Activated T-cell treated with anti-CD3 and anti-CD28 coated beads, Interleukin-2, amount 50 U/mL, for 72 hours (primary cell): ENCODE results near the gene PLPP1. TPM values are rescaled to one million over a fixed set of nuclear protein-coding genes. Genes with fewer than 3 reads are reported as not detected.

Experiments used
- ATAC-seq, 2 donors: fragments of 150-1000 bp; cut with Tn5 transposase; replicated peaks in 1 of 2; 2 replicates each; pipeline ENCODE4 v1.10.0; 2021; ENCODE audit warnings: moderate library complexity in 2 of 2, mild to moderate bottlenecking in 1 of 2
- DNase-seq, 2 donors: peaks; one replicate each; pipeline ENCODE4 v3.0.0; 2021 to 2022; ENCODE audit warnings: mixed read lengths in 1 of 2
- H3K27ac Mint-ChIP-seq: one replicate; pipeline ENCODE4 v1.8.0; 2022; ENCODE audit warnings: mild to moderate bottlenecking, moderate library complexity, mixed read lengths
- H3K27me3 Mint-ChIP-seq: one replicate; pipeline ENCODE4 v1.8.0; 2022; ENCODE audit warnings: low read depth, mixed read lengths
- H3K36me3 Mint-ChIP-seq, 2 donors: one replicate each; pipeline ENCODE4 v1.8.0; 2022; ENCODE audit warnings: mixed read lengths in 2 of 2, mild to moderate bottlenecking in 1 of 2; ENCODE audit not compliant: insufficient read depth in 2 of 2
- H3K4me1 Mint-ChIP-seq: one replicate; pipeline ENCODE4 v1.8.0; 2022; ENCODE audit warnings: low read depth, mixed read lengths
- H3K4me3 Mint-ChIP-seq, 2 donors: one replicate each; pipeline ENCODE4 v1.8.0; 2022; ENCODE audit warnings: mild to moderate bottlenecking in 2 of 2, mixed read lengths in 2 of 2, moderate library complexity in 2 of 2
- H3K9me3 Mint-ChIP-seq, 2 donors: one replicate each; pipeline ENCODE4 v1.8.0; 2022; ENCODE audit warnings: mixed read lengths in 2 of 2
- total RNA-seq, 2 donors: library from RNA; stranded (reverse); gene quantifications; one replicate each; pipeline ENCODE4 v1.2.3, GENCODE V29; 2022

The PLPP1 gene
- total RNA-seq, 2 donors from 2014 or later = 12.2 to 23.3 TPM

- no peak overlapping the region for H3K4me3 Mint-ChIP-seq
- H3K27me3 Mint-ChIP-seq = no peaks in the 10 kb centered on the region
- H3K36me3 Mint-ChIP-seq = no peaks in the 10 kb centered on the region
- DNase-seq (no peak), ATAC-seq (no peak)
- H3K9me3 Mint-ChIP-seq = no peaks in the 10 kb centered on the region
- no peak overlapping the region for H3K27ac Mint-ChIP-seq
- peaks cover 25% of the 10 kb centered on the region for H3K4me1 Mint-ChIP-seq
These were observed 54.0 kb downstream of the PLPP1 start for GRCh38 chr5:55480781-55481180.

GRCh38 chr5:55472642-55473041 lies 62.1 kb downstream of the PLPP1 start:
- no peak for DNase-seq

GRCh38 chr5:55471468-55471867 lies 63.3 kb downstream of the PLPP1 start:
- H3K36me3 Mint-ChIP-seq = no peaks in the 10 kb centered on the region
- H3K4me1 Mint-ChIP-seq = peaks cover 13% of the 10 kb centered on the region
- ATAC-seq (no peak), DNase-seq (no peak)
- H3K9me3 Mint-ChIP-seq = no peaks in the 10 kb centered on the region
- H3K27me3 Mint-ChIP-seq = no peaks in the 10 kb centered on the region
- H3K4me3 Mint-ChIP-seq = no peak overlapping the region
- H3K27ac Mint-ChIP-seq = no peak overlapping the region

More at GRCh38 chr5:55472642-55473041, 62.1 kb downstream of the PLPP1 start:
- no peaks in the 10 kb centered on the region for H3K9me3 Mint-ChIP-seq
- H3K27me3 Mint-ChIP-seq = no peaks in the 10 kb centered on the region
- no peaks in the 10 kb centered on the region for H3K36me3 Mint-ChIP-seq
- H3K27ac Mint-ChIP-seq = no peak overlapping the region
- H3K4me1 Mint-ChIP-seq = peaks cover 13% of the 10 kb centered on the region
- ATAC-seq = no peak
- no peak overlapping the region for H3K4me3 Mint-ChIP-seq

GRCh38 chr5:55470282-55470681 lies 64.5 kb downstream of the PLPP1 start:
- peaks cover 0 to 4% of the 10 kb centered on the region in 2 donors for H3K36me3 Mint-ChIP-seq
- H3K4me1 Mint-ChIP-seq = peaks cover 13% of the 10 kb centered on the region
- H3K4me3 Mint-ChIP-seq = no peak overlapping the region
- no peaks in the 10 kb centered on the region for H3K27me3 Mint-ChIP-seq
- no peak for DNase-seq
- no peaks in the 10 kb centered on the region for H3K9me3 Mint-ChIP-seq
- no peak for ATAC-seq
- no peak overlapping the region for H3K27ac Mint-ChIP-seq

DNA sequence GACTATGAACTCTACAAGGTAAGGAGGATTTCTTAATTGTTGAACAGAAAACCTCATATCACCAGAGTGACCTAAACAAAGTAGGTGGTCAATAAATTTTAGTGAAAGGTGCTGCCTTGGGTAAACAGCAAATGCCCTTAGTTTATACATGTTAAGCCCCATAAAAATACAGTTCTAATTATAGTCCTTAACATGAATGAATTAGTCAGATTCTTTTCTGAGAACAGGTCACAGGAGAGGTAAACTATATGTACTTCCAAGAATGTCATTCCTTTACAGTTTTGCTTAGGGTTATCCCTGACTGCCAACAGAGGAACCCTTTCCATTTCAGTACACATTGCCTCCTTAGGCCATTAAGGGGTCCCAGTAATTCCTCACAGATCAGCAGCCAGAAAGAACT lies 64.9 kb downstream of the PLPP1 start:
- Mint-ChIP-seq H3K9me3 (no peaks in the 10 kb centered on the region), H3K36me3 (peaks cover 0 to 4% of the 10 kb centered on the region in 2 donors), H3K27ac (no peak overlapping the region), H3K27me3 (no peaks in the 10 kb centered on the region), H3K4me3 (no peak overlapping the region), H3K4me1 (peaks cover 13% of the 10 kb centered on the region)
- ATAC-seq (no peak), DNase-seq (no peak)

DNA sequence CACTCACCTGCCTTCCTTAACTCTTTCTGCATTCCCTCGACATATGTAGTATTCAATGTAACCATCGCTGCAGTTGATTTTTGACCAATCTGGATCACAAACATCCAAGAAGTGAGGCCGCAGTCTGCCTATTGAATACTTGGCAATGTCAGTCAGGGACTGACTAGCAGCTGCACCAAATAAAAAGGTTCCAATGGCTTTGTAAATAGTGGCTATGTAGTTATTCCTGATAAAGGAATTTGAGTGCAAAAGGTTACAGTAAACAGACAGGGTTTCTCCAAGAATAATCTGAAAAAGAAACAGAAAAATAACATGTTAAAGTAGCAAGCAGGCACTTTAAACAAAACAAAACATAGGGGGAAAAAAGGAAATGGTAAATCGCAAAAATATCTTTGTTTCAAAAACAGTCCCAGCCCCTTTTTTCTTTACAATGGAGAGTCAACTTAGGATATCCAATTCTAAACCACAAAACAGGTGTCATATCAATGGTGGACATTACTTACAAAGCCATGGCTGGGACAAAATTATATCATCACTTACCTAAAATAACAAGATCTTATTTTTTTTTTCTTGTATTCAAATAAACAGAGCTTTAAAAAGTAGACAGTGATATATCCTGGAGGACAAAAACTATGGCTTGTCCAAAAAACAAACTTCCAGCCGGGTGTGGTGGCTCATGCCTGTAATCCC lies 66.8 kb downstream of the PLPP1 start:
- DNase-seq (no peak), ATAC-seq (no peak)
- Mint-ChIP-seq H3K27ac (no peak overlapping the region), H3K9me3 (no peaks in the 10 kb centered on the region), H3K4me3 (no peak overlapping the region), H3K36me3 (peaks cover 0 to 7% of the 10 kb centered on the region in 2 donors), H3K4me1 (peaks cover 13% of the 10 kb centered on the region), H3K27me3 (no peaks in the 10 kb centered on the region)

DNA sequence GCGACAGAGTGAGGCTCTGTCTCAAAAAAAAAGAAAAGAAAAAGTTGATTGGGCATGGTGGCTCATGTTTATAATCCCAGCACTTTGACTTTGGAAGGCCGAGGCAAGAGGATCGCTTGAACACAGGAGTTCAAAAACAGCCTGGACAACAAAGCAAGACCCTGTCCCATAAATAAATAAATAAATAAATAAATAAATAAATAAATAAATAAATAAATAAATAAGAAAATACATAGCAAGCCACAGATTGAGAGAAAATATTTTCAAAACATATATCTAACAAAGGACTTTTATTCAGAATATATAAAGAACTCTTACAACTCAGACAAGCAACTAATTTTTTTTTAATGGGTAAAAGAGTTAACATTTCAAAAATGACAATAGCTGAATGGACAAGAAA lies 71.2 kb downstream of the PLPP1 start:
- Mint-ChIP-seq H3K27ac (no peak overlapping the region), H3K9me3 (no peaks in the 10 kb centered on the region), H3K4me1 (no peaks in the 10 kb centered on the region), H3K36me3 (peaks cover 0 to 7% of the 10 kb centered on the region in 2 donors), H3K27me3 (no peaks in the 10 kb centered on the region), H3K4me3 (no peak overlapping the region)
- no peak for DNase-seq
- ATAC-seq = no peak

- Mint-ChIP-seq H3K27ac (no peak overlapping the region), H3K9me3 (no peaks in the 10 kb centered on the region), H3K27me3 (no peaks in the 10 kb centered on the region), H3K4me1 (peaks cover 16% of the 10 kb centered on the region), H3K36me3 (peaks cover 0 to 8% of the 10 kb centered on the region in 2 donors), H3K4me3 (no peak overlapping the region)
- no peak for ATAC-seq
- no peak for DNase-seq
These were observed 75.2 kb downstream of the PLPP1 start for GRCh38 chr5:55459572-55459971.

DNA sequence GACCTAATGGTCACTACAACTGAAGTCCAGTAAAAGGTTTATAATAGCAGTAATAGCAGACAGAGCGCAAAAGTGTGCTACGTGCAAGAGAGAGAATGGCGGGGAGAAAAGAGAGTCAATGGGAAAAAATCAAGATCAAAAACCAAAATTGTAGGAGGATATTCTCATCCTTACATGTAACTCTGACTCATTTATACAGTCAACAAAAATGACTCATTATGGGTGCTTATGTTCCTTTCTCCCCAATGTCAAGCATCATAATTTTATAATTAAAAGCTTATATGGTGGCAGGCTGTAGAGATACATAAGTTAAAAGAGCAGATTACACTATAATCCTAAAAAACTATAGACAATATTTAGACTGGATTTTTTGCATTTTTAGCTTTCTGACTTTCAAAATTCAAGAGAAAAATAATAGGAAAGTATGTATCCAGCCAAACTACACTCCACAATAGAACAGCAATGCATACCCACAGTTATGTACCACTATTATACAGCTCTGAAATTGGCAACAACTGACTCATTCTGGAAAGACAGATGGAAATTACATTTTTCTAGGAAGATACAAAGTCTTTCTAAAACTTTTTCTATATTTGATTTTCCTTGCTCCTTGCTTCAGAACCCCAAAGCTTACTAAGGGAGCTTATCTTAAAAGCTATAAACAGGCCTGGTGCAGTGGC lies 78.4 kb downstream of the PLPP1 start:
- Mint-ChIP-seq H3K27me3 (no peaks in the 10 kb centered on the region), H3K4me3 (no peak overlapping the region), H3K9me3 (no peaks in the 10 kb centered on the region), H3K36me3 (peaks cover 0 to 11% of the 10 kb centered on the region in 2 donors), H3K4me1 (peaks cover 17% of the 10 kb centered on the region), H3K27ac (no peak overlapping the region)
- ATAC-seq (peak; percentile 51 to 77), DNase-seq (no peak)

DNA sequence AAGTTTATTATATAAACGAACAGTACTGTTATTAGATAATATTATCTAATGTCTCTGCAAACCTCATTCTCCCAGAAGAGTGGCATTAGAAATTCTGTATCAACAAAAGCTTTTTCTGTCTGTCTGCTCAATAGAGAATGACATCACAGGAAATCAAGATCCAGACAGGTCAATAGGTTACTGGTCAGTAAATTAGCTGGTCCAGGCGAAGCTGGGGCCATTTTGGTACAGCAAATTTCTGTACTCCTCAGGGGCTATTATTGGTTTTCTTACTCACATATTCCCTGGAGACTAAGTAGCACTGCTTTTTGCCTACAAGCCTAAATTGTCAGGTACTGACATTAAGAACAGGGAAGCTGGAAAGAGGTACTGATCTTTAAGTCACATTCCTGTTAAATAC lies 80.5 kb downstream of the PLPP1 start:
- H3K9me3 Mint-ChIP-seq = no peaks in the 10 kb centered on the region
- peaks cover 0 to 11% of the 10 kb centered on the region in 2 donors for H3K36me3 Mint-ChIP-seq
- no peaks in the 10 kb centered on the region for H3K27me3 Mint-ChIP-seq
- no peak overlapping the region for H3K27ac Mint-ChIP-seq
- ATAC-seq (no peak), DNase-seq (no peak)
- H3K4me3 Mint-ChIP-seq = no peak overlapping the region
- H3K4me1 Mint-ChIP-seq = peaks cover 17% of the 10 kb centered on the region

DNA sequence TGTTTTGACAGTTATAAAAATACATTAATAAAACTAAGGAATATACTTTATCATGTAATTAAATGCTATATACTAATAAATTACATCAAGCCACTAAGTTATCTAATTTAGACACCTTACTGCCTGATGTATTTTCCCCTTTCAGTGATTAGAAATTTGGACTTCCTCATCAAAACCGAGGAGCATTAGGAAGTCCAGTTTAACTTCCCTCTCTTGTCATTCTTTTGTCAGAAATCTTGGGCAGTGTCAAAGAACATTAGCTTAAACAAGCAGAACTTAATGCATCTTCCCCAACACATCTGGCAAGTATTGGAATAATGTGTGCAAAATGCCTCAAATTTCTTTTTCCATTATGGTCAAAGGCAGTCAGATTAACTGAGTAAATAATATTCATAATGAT lies 81.6 kb downstream of the PLPP1 start:
- Mint-ChIP-seq H3K4me1 (peaks cover 17% of the 10 kb centered on the region), H3K27ac (no peak overlapping the region), H3K27me3 (no peaks in the 10 kb centered on the region), H3K36me3 (peaks cover 0 to 7% of the 10 kb centered on the region in 2 donors), H3K9me3 (no peaks in the 10 kb centered on the region), H3K4me3 (no peak overlapping the region)
- DNase-seq (no peak), ATAC-seq (no peak)

DNA sequence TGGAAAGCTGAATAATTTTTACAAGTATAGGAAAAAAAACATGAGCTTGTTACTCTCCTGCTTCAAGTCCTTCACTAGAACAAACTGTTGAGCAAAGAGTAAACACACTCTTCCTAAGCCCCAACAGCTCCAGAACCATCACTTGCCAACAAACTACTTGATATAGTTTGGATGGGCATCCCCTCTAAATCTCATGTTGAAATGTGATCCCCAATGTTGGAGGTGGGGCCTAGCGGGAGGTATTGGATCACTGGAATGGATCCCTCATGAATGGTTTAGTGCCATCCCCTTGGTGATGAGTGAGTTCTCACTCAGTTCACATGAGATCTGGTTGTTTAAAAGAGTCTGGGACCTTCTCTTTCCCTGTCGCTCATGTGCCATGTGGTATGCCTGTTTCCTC lies 82.8 kb downstream of the PLPP1 start:
- Mint-ChIP-seq H3K4me1 (peaks cover 17% of the 10 kb centered on the region), H3K36me3 (peaks cover 0 to 7% of the 10 kb centered on the region in 2 donors), H3K9me3 (no peaks in the 10 kb centered on the region), H3K27me3 (no peaks in the 10 kb centered on the region), H3K4me3 (no peak overlapping the region), H3K27ac (no peak overlapping the region)
- DNase-seq (no peak), ATAC-seq (no peak)

GRCh38 chr5:55450050-55450765 lies 84.6 kb downstream of the PLPP1 start:
- ATAC-seq = no peak
- no peak overlapping the region for H3K4me3 Mint-ChIP-seq
- H3K27me3 Mint-ChIP-seq = no peaks in the 10 kb centered on the region
- H3K4me1 Mint-ChIP-seq = peaks cover 6% of the 10 kb centered on the region
- DNase-seq = no peak
- H3K9me3 Mint-ChIP-seq = no peaks in the 10 kb centered on the region
- H3K27ac Mint-ChIP-seq = no peak overlapping the region
- H3K36me3 Mint-ChIP-seq = peaks cover 0 to 7% of the 10 kb centered on the region in 2 donors
